ENCODE results near the gene RAB43. TPM values are rescaled to one million over a fixed set of nuclear protein-coding genes. Genes with fewer than 3 reads are reported as not detected.

The RAB43 gene
- total and polyA plus RNA-seq, 8 donors, result 4.7 to 18.7 (median 8.9) TPM

DNA sequence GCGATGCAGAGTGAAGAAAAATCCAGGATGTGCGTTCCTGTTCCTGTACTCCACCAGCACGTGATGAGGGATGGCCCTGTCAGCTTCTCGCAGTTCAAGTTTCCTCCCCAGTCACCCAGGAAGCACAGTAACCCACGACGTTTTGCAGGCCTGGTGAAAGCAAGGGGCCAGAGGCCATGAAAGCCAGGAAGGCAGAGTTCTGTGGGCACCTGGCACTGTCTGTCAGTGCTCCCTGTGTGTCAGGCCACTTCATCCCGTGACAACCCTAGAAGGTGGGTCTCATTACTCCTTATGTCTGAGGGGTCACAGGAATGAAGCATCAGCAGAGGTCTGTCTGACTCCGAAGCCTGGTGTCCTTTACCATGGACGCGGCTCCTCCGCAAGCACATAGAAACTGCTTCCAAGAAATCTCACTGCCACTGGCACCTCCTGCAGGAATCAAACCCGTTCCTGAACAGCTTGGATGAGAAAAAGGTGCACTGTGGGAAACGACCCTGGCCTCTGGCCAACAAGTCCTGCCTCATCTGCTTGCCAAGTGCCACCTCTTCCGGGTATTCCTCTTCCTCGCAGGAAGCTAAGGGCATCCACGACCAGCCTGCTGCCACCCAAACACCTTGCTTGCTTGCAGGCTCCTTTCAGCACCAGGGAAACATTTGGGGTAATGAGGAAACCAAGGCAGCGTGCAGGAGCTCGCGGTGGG lies 14.6 kb downstream of the RAB43 start:
- FAIRE-seq, result no peak
- no peak overlapping the region for H3K27ac ChIP-seq
- DNase-seq, result peak in 4 of 6 donors; percentile 35 to 79 (median 56)
- no peaks in the 10 kb centered on the region for H3K4me1 ChIP-seq
- H3K9me3 ChIP-seq, result no peaks in the 10 kb centered on the region
- ATAC-seq, result peak; percentile 47 to 58 (median 54)
- intact Hi-C loops (cut with DNase I), result no loop called here
- H3K27me3 ChIP-seq, result no peaks in the 10 kb centered on the region
- no peaks in the 10 kb centered on the region for H3K36me3 ChIP-seq
- TF ChIP-seq, protein P1, sequence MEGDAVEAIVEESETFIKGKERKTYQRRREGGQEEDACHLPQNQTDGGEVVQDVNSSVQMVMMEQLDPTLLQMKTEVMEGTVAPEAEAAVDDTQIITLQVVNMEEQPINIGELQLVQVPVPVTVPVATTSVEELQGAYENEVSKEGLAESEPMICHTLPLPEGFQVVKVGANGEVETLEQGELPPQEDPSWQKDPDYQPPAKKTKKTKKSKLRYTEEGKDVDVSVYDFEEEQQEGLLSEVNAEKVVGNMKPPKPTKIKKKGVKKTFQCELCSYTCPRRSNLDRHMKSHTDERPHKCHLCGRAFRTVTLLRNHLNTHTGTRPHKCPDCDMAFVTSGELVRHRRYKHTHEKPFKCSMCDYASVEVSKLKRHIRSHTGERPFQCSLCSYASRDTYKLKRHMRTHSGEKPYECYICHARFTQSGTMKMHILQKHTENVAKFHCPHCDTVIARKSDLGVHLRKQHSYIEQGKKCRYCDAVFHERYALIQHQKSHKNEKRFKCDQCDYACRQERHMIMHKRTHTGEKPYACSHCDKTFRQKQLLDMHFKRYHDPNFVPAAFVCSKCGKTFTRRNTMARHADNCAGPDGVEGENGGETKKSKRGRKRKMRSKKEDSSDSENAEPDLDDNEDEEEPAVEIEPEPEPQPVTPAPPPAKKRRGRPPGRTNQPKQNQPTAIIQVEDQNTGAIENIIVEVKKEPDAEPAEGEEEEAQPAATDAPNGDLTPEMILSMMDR (IDR thresholded peaks at IDR 0.05), result no peak
- WGBS, 2 donors, result 63 to 65% methylated on average over 19 of the region's 19 CpGs
- no peak overlapping the region for H3K4me3 ChIP-seq

DNA sequence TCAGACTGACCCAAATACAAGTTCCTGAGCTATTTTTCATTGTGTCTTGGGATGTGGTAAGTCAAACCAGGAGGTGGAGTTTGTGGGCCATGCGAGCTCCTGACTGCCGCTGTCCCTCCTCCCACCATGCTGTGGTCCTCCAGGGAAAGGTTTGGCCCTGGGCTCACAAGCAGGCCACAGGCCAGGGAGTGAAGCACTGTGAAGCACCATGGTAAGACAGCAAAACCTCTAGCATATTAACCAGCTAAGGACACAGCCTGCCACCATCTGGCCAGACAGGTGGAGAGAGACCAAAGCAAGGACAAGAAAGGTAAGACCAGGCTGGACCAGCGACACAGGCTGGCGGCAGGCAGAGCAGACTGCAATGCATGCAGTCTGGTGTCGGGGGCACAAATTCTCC lies 15.3 kb downstream of the RAB43 start:
- intact Hi-C loops (cut with DNase I), result no loop called here
- TF ChIP-seq, protein P1 (IDR thresholded peaks at IDR 0.05), result no peak
- Histone ChIP-seq H3K27ac (no peak overlapping the region), H3K4me1 (no peaks in the 10 kb centered on the region), H3K36me3 (no peaks in the 10 kb centered on the region), H3K27me3 (no peaks in the 10 kb centered on the region), H3K9me3 (no peaks in the 10 kb centered on the region), H3K4me3 (no peak overlapping the region)
- peak in 3 of 4 donors; percentile 31 to 43 (median 36) for ATAC-seq
- 85 to 92% methylated on average over 5 of the region's 5 CpGs for WGBS, 2 donors
- FAIRE-seq, result no peak
- no peak for DNase-seq

DNA sequence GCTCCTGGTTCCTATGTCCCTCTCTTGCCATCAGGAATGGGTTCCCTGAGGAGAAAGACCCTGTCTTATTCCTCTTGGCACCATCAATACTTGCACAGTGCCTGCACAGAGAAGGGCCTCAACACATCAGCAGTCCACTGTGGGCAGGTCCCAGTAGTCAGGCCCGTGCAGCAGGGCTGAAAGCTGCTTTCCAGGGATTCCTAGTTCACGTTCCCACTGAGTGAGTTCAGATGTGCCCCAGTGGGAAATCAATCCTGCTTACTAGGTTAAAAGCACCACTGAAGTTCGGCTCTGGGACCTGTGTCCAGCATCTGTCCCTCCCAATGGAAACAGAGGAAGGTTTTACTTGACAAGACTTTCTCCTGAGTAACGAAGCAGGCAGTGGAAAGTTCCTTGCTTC lies 15.7 kb downstream of the RAB43 start:
- ATAC-seq (no peak), FAIRE-seq (no peak), DNase-seq (no peak)
- H3K27ac ChIP-seq, result no peak overlapping the region
- H3K27me3 ChIP-seq, result no peaks in the 10 kb centered on the region
- H3K4me3 ChIP-seq, result no peak overlapping the region
- TF ChIP-seq, protein P1 (IDR thresholded peaks at IDR 0.05), result no peak
- no peaks in the 10 kb centered on the region for H3K4me1 ChIP-seq
- intact Hi-C loops (cut with DNase I), result no loop called here
- H3K9me3 ChIP-seq, result no peaks in the 10 kb centered on the region
- WGBS, 2 donors, result 79 to 81% methylated on average over 4 of the region's 4 CpGs
- no peaks in the 10 kb centered on the region for H3K36me3 ChIP-seq

DNA sequence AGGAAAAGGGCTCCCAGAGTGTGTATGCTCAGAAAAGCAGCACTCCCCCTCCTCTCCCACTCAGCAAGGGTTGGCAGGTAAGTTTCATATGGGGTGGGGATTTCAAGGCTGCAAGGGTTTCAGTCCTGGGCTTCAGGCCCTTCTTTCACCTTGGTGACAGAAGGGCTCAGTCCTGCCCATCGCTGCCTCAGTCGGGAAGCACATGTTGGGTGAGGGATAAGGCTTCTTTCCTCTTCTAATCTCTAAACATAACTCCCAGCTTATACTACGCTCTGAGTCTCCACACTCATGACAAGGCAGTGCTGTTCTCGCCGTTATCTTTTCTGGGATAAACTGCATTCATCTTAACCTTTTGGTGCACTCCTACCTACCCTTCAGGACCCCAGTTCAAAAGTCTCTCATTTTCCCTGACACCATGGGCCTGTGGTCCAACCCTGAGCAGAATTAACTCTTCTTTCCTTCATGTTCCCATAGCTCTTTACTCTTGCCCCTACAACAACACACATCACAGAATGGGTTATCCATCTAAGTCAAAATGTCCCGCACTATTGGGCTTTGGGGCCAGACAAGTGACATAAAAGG lies 17.0 kb downstream of the RAB43 start:
- TF ChIP-seq, protein P1 (IDR thresholded peaks at IDR 0.05), result no peak
- DNase-seq (no peak), FAIRE-seq (no peak), ATAC-seq (no peak)
- H3K9me3 ChIP-seq, result no peaks in the 10 kb centered on the region
- H3K27me3 ChIP-seq, result no peaks in the 10 kb centered on the region
- WGBS, 2 donors, result 72 to 81% methylated on average over 6 of the region's 6 CpGs
- no peak overlapping the region for H3K4me3 ChIP-seq
- H3K4me1 ChIP-seq, result no peaks in the 10 kb centered on the region
- H3K27ac ChIP-seq, result no peak overlapping the region
- intact Hi-C loops (cut with DNase I), result no loop called here
- H3K36me3 ChIP-seq, result no peaks in the 10 kb centered on the region

DNA sequence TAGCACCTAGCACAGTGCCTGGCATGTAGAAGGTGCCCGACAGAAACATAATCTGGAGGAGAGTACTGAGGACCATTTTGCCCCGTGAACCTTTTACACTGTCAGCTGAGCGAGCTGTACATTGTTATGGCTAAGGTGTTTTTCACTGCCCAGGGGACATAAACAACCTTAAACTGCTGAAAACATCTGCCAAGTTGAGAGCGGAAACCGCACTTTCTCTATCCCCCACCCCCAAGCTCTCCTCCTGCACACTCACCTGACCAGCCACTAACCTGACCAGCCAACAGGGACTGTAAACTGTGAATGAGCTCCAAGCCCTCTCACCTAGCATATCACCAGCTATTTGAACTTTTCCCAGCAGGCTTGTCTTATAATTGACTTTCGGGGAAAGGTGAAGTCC lies 17.6 kb downstream of the RAB43 start:
- Histone ChIP-seq H3K27me3 (no peaks in the 10 kb centered on the region), H3K9me3 (no peaks in the 10 kb centered on the region), H3K27ac (no peak overlapping the region), H3K4me3 (no peak overlapping the region), H3K36me3 (no peaks in the 10 kb centered on the region), H3K4me1 (no peaks in the 10 kb centered on the region)
- FAIRE-seq, result no peak
- no peak for DNase-seq
- intact Hi-C loops (cut with DNase I), result no loop called here
- ATAC-seq, result no peak
- TF ChIP-seq, protein P1 (IDR thresholded peaks at IDR 0.05), result no peak
- WGBS, 2 donors, result 93 to 94% methylated on average over 6 of the region's 6 CpGs

Data from pancreas (tissue), 10 donors.